SK-N-DZ (cell line): ENCODE data around the gene SOCS4.

Source experiments
- DNase-seq: peaks from one replicate; pipeline ENCODE4 v3.0.0-alpha.2; 2015; ENCODE audit warnings: low spot score

The SOCS4 gene

DNA sequence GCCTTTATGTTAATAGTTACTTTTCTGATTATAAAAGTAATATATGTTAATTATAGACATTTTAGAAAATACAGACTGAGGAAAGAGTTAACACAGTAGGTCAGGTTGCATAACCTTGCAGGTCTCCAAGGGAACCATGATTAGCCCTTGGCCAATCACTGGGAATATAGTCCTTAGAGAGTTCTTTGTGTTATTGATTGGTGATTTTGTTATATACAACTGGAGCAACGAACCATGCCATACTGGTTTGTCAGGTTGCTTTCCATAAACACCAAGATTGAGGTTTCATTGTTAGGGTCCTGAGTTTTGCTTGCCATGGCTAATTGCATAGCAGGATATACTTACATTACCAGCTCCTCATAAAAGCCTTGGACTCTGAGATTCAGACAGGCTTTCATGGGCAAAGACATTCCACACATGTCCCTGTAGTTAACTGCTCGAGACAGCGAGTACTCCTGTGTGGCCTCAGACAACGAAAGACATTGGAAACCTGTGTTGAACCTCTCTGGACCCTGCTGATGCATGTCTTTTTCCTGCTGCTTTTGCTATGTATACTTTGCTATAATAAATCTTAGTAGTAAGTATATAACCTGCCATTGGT lies 58.1 kb downstream of the SOCS4 start:
- no peak for DNase-seq

DNA sequence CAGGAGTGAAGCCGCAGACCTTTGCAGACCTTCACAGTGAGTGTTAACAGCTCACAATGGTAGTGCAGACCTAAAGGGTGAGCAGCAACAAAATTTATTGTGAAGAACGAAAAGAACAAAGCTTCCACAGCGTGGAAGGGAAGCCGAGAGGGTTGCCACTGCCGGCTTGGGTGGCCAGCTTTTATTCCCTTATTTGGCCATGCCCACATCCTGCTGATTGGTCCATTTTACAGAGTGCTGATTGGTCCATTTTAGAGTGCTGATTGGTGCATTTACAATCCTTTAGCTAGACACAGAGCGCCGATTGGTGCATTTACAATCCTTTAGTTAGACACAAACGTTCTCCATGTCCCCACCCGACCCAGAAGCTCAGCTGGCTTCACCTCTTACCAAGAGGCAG lies 59.9 kb downstream of the SOCS4 start:
- no peak for DNase-seq

DNA sequence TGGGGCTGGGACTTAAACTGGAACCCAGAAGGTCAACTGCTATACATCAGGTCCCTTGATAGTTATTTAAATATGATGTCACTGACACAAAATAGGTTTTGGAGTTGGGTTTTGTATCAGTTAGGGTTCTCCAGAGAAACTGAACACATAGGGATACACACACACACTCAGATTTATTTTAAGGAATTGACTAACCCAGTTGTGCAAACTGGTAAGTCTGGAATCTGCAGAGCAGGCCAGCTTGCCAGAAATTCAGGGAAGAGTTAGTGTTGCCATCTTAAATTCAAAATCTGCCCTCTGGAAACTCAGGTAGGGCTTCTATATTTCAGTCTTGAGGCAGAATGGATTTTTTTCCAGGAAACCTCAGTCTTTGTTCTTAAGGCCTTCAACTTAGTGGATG lies 61.3 kb downstream of the SOCS4 start:
- DNase-seq = no peak

DNA sequence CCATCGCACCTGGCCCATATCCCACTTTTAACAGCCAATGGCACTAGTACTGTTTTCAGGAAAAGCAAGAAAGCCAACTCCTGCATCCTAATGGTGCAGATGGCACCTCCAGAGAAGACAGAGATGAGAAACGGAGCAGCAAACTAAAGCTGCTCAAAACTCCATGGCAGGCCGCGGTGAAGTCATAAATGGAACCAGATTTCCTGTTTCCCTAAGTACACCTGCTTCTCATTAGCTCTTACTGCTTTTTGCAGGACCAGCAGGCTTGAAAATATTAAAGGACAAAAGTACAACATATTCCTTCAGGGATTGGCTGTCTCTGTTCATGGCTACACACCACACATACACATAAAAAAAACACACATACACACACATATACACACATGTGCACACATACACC lies 65.3 kb downstream of the SOCS4 start:
- no peak for DNase-seq

DNA sequence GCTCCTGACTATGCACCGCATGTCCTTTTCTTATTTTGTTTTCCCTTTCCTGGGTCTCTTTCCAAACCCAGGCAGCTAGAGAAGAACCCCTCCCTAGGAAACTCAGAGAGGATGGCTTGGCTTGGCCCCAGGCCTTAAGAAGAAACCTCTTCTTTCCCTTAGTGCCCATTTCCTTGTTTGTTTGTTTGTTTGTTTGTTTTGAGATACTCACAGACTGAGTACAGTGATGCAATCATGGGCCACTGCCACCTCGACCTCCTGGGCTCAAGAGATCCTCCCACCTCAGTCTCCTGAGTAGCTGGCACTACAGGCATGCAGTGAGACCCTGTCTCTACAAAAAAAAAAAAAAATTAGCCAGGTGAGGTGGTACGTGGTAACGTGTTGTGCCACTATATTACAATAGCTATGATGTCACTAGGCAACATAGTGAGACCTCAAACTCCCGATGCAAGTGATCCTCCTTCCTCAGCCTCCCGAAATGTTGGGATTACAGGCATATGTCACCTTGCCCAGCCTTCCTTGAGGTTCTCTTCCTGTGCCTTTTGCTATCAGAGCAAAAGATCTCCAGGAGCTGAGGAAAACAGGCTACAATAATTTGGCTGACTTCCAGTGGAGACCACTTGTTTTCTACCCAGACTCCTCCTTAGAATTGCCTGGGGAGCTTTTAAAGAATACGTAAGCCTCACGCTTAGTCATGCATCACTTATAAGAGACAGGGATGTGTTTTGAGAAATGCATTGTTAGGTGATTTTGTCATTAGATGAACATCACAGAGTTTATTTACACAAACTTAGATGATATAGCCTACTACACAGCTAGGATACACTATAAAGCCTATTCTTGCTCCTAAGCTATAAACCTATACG lies 67.5 kb downstream of the SOCS4 start:
- peak; percentile 34 for DNase-seq

DNA sequence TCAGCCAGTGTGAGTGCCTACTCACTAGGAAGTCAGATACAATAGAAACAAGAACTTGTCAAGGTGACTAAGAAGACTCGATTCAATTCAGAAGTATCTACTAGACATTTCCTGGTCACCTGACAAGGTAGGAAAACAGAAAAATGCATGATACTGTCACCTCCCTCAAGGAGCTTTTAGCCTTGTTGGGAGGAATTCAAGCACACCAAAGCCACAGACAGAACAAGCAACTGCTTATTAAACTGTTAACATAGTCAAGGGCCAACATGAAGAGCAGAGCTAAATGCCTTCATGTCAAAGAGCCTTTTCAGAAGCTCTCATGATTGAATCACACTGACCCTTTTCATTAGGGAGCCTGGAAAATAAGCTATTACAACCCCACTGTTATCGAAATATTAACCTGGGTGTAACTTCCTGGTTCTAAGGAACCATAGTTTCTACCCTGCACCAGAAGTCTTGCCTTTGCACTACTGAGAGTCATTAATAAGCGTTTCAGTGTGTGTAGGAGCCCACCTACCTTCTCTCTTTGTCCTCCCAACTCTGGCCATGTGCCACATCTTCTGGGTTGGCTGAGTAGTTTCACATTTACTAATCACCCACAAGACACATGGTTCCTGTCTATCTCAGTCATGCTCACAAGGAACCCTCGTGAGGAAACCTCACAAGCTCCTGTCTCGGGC lies 71.0 kb downstream of the SOCS4 start:
- DNase-seq = no peak

DNA sequence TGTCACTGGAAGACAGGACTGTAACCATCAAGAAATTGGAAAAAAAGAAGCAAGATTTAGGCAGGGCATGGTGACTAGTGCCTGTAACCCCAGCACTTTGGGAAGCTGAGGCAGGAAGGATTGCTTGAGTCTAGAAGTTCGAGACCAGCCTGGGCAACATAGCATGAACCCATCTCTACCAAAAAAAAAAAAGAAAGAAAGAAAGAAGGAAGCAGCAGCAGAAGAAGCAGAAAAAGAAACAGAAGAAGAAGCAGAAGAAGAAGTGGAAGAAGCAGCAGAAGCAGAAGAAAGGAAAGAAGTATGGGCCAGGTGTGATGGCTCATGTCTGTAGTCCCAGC lies 71.5 kb downstream of the SOCS4 start:
- no peak for DNase-seq
